K562 (cell line): ENCODE results near the gene CFAP97D2. TPM values are rescaled to one million over a fixed set of nuclear protein-coding genes. Genes with fewer than 3 reads are reported as not detected.

Experiments
- BRF1 ChIP-seq: IDR thresholded peaks from 3 replicates; pipeline ENCODE4 v1.6.1; 2011; ENCODE audit warnings: borderline replicate concordance, mild to moderate bottlenecking; ENCODE audit not compliant: insufficient read length; ENCODE audit errors: extremely low read depth
- CBX3 ChIP-seq, 2 experiments: IDR thresholded peaks; 1 replicate in 1 of 2; 2 replicates in 1 of 2; pipeline ENCODE4 v1.6.1; 2012; ENCODE audit warnings: inconsistent platforms in 2 of 2, low read length in 2 of 2, borderline replicate concordance in 1 of 2, control low read depth in 1 of 2
- FIP1L1 ChIP-seq: fragments of 200-400 bp; formaldehyde crosslinking; IDR thresholded peaks from 2 replicates; pipeline ENCODE4 v1.6.1; 2018; ENCODE audit warnings: mild to moderate bottlenecking, low read depth, low read length; ENCODE audit not compliant: poor library complexity, severe bottlenecking
- HEY1 ChIP-seq: fragments of 250-450 bp; sonication (Bioruptor Pico); IDR thresholded peaks from 2 replicates; pipeline ENCODE4 v1.5.0; 2020; ENCODE audit warnings: mild to moderate bottlenecking, moderate library complexity, borderline replicate concordance
- KLF1 ChIP-seq: fragments of 450-650 bp; IDR thresholded peaks from 2 replicates; pipeline ENCODE4 v1.6.1; 2016; ENCODE audit warnings: missing genetic modification characterization, missing compliant biosample characterization
- PHB ChIP-seq: fragments of 250-450 bp; sonication (Bioruptor Pico); IDR thresholded peaks from 2 replicates; pipeline ENCODE4 v1.5.0; 2021
- STAT5B ChIP-seq: fragments of 250-450 bp; sonication (Bioruptor Pico); IDR thresholded peaks from 2 replicates; pipeline ENCODE4 v1.8.0; 2021; ENCODE audit warnings: mild to moderate bottlenecking, inconsistent platforms
- TAF7 ChIP-seq: fragments of 450-650 bp; IDR thresholded peaks from 2 replicates; pipeline ENCODE4 v1.6.1; 2016; ENCODE audit warnings: missing genetic modification characterization, missing compliant biosample characterization
- TSC22D4 ChIP-seq: fragments of 450-650 bp; IDR thresholded peaks from 2 replicates; pipeline ENCODE4 v1.6.1; 2016; ENCODE audit warnings: missing genetic modification characterization, missing biosample characterization, control low read depth
- ZNF124 ChIP-seq: sonication (generic); formaldehyde crosslinking; IDR thresholded peaks from 2 replicates; pipeline ENCODE4 v1.8.1; 2022; ENCODE audit warnings: missing genetic modification reagents
- ZNF407 ChIP-seq: fragments of 450-650 bp; IDR thresholded peaks from 2 replicates; pipeline ENCODE4 v1.6.1; 2016; ENCODE audit warnings: low read depth
- ZNF655 ChIP-seq: fragments of 250-450 bp; sonication (Bioruptor Pico); IDR thresholded peaks from 2 replicates; pipeline ENCODE4 v1.5.0; 2021
- ZNF77 ChIP-seq: fragments of 250-450 bp; sonication (Bioruptor Pico); IDR thresholded peaks from 2 replicates; pipeline ENCODE4 v1.5.0; 2020
- polyA plus RNA-seq, 8 experiments: library from polyadenylated mRNA; depleted of rRNA in 4 of 8; stranded (reverse) in 5 of 8; unstranded in 3 of 8; fragments of >200 nt; fragmentation: Nextera tagmentation in 2 of 8; fragmentation: Illumina TruSeq in 1 of 8; extraction: Ambion mirVana in 2 of 8; extraction: Trizol in 1 of 8; gene quantifications; 2 replicates each; pipeline versions ENCODE4 v1.2.1 to v1.2.3, GENCODE V29; 2011 to 2014; ENCODE audit warnings: inconsistent platforms in 1 of 8, missing spikeins in 1 of 8
- total RNA-seq, 7 experiments: library from RNA; depleted of rRNA in 6 of 7; stranded (reverse); fragments of >200 nt in 6 of 7; fragmentation: Illumina TruSeq in 2 of 7; extraction: Trizol in 2 of 7; gene quantifications; 2 replicates each; pipeline versions ENCODE4 v1.2.1 to v1.2.3, GENCODE V29; 2011 to 2021; ENCODE audit warnings: low replicate concordance in 1 of 7
- TF ChIP-seq, protein P1 (sequence below): fragments of 250-450 bp; sonication (Bioruptor Pico); IDR thresholded peaks from 2 replicates; pipeline ENCODE4 v1.8.0; 2022; ENCODE audit warnings: moderate library complexity, mild to moderate bottlenecking, inconsistent platforms
- TF ChIP-seq, protein P2 (sequence below): fragments of 450-650 bp; conservative IDR thresholded peaks from 2 replicates; pipeline ENCODE4 v1.6.1; 2016; ENCODE audit warnings: missing genetic modification characterization, low read depth, mild to moderate bottlenecking, missing compliant biosample characterization, moderate library complexity
- TF ChIP-seq, protein P3 (sequence below): sonication (generic); formaldehyde crosslinking; IDR thresholded peaks from 2 replicates; pipeline ENCODE4 v1.9.0; 2022; ENCODE audit warnings: mild to moderate bottlenecking, missing genetic modification reagents
- TF ChIP-seq, protein P4 (sequence below): fragments of 250-450 bp; sonication (Bioruptor Pico); IDR thresholded peaks from 2 replicates; pipeline ENCODE4 v1.8.0; 2021; ENCODE audit warnings: moderate library complexity, mild to moderate bottlenecking, inconsistent platforms

Gene CFAP97D2
- total and polyA plus RNA-seq, 9 of the 15 experiments (the other 6 are each of a cell fraction or from before 2014, with no cell fraction given) = not detected

DNA sequence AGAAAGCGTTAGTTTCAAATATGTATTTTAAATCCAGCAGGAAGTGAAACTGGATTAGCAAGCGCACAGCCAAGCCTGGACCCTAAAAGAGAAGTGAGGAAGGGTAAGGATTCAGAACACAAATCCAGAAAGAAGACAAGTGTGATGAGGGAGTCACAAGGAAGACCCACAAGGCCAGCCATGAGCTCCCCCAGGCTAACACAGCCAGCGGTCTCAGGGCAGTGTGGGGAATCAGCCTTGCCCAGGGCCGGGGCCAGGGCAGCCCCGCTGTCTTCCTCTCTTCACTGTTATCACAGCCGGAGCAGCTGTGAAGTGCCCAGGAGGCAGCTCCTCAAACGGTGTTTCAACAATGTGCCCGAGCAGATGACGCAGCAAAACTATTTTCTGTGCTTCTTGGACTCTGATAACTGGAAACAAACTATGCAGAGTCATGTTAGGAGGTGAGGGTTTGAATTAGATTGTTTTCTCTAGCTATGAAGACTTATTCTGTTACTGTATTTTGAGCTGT is 43.5 kb downstream of the CFAP97D2 start (continued):
- TF ChIP-seq ZNF124 (CRISPR knock-in tag) (no peak), HEY1 (no peak), FIP1L1 (no peak), BRF1 (no peak), ZNF407 (no peak), ZNF77 (CRISPR knock-in tag) (no peak), CBX3 (IDR thresholded peaks at IDR 0.05; ENCODE audit: borderline replicate concordance in 1 of 2, low read length in 2 of 2) (peak in 1 of 2 experiments; percentile 75; a peak in 1 of 3 replicates), TSC22D4 (tag) (no peak), STAT5B (no peak), KLF1 (tag) (no peak), PHB (CRISPR knock-in tag) (no peak), ZNF655 (no peak), TAF7 (tag) (no peak)
- TF ChIP-seq, protein P1, sequence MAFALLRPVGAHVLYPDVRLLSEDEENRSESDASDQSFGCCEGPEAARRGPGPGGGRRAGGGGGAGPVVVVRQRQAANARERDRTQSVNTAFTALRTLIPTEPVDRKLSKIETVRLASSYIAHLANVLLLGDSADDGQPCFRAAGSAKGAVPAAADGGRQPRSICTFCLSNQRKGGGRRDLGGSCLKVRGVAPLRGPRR = no peak
- TF ChIP-seq, protein P2, sequence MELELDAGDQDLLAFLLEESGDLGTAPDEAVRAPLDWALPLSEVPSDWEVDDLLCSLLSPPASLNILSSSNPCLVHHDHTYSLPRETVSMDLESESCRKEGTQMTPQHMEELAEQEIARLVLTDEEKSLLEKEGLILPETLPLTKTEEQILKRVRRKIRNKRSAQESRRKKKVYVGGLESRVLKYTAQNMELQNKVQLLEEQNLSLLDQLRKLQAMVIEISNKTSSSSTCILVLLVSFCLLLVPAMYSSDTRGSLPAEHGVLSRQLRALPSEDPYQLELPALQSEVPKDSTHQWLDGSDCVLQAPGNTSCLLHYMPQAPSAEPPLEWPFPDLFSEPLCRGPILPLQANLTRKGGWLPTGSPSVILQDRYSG (tag) = peak; percentile 85; the same call in 1 of the 2 replicates
- TF ChIP-seq, protein P3, sequence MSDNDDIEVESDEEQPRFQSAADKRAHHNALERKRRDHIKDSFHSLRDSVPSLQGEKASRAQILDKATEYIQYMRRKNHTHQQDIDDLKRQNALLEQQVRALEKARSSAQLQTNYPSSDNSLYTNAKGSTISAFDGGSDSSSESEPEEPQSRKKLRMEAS (CRISPR knock-in tag) = 0 out of 2 replicates have a peak, but pooled peaks have one; percentile 39
- TF ChIP-seq, protein P4, sequence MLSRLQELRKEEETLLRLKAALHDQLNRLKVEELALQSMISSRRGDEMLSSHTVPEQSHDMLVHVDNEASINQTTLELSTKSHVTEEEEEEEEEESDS (CRISPR knock-in tag) = no peak
